Activated CD4-positive, alpha-beta T cell treated with anti-CD3 and anti-CD28 coated beads, Interleukin-10, Interleukin-2, amounts not matched to agents 100 ng/mL and 50 ng/mL, durations not matched to agents 16 hours and 8 hours (primary cell): ENCODE data around the gene TMEM26.
"Not testable (repeated sequence)": the region's sequence is repeated elsewhere in the genome, so short reads cannot be mapped to it uniquely, and the experiment has no call there.

Experiments used
- DNase-seq: peaks from one replicate; pipeline ENCODE4 v3.0.0-alpha.2; 2020

TMEM26 gene

DNA sequence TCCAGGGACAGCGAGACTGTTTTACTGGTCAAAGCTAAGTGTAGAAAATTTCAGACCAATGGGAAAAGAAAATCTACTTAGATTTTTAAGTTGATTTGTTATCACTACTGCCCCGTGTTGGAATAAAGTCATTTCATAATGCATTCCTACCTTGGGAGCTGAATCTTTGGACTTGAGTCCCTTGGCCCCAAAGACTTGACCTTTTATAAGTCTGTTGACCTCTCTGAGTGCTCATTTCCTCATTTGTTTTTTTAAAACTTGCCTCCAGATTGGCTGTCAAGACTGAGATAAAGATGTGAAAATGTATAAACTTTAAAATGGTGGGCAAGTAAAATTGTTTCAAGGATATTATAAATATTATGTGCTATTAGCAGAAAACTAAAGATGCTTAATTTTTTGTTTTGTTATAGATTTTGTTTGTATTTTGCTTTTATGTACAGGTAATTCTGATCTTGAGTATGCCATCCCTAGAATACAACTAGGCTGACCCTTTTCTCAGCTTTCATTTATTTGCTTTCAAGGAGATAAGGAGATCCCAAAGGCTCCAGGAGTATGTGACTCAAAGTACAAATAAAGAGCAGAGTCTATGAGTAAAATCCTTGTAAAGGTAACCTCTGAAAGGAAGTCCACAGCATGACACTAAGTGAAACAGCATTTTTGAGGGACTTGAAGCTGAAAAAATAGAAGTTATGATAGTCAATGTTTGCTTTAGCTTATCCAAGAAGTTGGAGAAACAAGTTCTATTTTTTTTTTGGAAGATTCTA is 54.6 kb downstream of the TMEM26 start:
- no peak for DNase-seq

DNA sequence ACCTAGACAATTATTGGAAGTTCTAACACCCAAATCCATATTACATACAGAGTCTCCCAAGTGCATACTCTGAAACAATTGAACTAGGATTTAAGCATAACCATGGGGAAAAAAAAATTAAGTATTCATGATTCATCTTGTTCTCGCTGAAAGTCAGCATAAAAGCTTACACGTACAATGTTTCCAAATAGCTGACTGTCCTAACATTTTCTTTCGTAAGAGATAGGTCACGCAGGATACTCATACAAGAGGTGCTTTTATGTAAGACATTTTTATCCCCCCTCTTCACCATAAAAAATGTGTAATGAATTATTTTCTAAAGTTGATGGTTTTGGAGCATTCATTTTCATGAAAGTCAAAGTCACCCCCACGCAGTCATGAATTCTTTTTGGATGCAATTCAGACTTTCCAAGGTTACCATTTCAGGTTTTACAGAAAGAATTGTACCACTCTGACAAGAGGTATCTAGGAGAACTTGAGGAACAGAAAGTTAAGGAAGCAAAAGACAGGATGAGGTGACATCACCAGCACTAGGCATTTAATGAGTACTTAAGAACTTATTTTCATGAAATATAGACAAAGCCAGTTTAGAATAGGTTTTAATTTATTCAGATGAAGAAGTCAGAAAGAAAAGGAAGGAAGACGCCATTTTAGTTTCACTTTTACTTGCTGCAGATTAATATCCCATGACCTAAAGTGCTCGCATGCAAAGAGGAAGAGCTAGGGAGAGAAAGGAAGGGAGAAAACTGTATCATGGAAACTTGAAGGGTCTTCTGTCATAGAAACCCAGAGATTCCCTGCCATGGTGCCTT is 55.8 kb downstream of the TMEM26 start:
- peak; percentile 18 for DNase-seq

DNA sequence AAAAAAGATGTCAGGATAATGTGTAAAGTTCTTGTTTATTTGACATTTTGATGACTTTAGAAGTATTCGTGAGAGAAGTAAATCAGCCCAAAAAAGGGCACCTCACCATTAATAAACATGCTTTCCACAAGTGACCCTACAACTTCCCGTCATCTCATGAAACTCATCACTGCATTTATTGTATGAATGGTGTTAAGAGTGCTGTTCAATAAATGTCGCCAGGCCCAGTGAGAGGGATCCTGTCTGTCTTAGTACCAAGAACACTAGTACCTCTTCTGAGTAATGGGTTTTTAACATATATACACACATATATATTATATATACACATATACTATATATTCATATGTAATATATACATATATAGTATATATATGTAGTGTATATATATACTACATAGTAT is 61.9 kb downstream of the TMEM26 start:
- peak; percentile 1 for DNase-seq

DNA sequence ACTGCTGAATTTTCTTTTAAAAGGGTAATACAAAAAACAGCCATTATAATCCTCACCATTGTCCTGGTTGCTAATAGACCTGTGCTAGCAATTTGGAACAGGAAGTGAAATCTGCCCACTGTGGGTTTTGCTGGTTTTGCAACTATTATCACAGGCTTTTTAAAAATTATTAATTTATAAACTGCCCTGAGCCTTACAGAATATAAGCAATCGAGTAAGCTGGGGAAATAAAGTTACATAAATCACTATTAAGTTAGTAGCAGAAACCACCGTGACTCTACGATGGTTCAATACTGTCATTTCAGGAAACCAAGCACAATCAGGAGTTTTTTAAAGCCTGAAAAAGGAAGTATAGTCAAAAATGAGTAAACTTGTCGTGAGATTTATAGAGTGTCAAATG is 62.3 kb downstream of the TMEM26 start:
- peak; percentile 36 for DNase-seq

DNA sequence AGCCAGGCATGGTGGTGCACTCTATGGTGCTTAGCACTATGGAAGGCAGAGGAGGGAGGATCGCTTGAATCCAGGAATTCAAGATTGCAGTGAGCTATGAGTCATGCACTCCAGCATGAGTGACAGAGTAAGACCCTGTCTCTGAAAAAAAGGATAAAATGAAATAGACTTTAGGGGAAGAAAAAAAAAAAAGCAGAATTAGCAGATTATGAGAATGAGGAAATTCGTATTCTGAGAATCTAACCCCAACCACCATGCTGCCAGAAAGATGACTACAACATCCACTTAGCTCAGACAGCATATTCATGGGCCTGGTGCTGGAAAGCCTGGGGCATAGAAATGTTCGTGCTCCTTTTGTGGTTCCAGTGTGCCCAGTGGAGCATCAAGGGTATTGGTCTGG is 63.3 kb downstream of the TMEM26 start:
- no peak for DNase-seq

DNA sequence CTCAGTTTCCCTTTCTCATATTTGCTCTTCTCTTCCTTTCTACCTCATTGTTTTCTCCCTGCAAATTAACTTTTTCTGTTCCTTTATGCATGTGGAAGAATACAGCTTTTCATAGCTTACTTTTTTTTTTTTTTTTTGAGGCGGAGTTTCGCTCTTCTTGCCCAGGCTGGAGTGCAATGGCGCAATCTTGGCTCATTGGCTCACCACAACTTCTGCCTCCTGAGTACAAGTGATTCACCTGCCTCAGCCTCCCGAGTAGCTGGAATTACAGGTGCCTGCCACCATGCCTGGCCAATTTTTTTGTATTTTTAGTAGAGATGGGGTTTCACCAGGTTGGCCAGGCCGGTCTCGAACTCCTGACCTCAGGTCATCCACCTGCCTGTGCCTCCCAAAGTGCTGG is 64.2 kb downstream of the TMEM26 start:
- not testable (repeated sequence) for DNase-seq

DNA sequence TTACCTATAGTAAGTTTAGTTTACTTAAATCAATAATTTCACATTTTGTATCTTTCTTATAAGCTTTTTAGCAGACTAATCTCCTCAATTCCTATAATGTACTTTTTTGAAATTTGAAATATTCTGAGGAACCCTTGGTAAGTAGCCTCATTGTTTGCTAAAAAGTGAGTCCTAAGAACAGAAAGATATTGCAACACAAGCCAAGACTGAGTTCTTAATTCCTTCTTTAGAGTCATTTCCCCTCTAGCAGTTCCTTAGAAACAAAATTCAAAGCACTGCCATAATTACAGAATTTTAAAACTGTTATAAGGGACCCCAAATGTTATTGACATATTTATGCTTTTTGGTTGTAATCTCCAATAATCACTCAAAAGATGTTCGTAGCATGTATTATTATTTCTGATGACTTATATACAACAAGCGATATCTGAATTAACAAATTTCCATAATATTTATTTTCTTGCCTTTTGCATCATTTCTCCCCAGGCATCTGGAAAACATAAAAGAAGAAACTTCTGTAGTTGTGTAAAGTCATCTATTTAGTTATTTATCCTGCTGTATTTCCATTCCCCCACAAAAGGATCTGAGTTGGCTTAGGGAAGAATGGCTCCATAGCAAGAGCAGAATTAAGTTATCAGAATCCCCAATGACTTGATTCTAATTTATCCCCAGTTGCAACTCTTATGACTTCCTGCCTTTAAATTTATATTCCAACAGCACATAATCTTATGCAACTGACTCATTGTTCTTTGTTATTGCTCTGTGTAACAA is 67.8 kb downstream of the TMEM26 start:
- no peak for DNase-seq

DNA sequence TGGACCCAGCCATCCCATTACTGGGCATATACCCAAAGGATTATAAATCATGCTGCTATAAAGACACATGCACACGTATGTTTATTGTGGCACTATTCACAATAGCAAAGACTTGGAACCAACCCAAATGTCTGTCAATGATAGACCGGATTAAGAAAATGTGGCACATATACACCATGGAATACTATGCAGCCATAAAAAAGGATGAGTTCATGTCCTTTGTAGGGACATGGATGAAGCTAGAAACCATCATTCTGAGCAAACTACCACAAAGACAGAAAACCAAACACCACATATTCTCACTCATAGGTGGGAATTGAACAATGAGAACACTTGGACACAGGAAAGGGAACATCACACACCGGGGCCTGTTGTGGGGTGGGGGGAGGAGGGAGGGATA is 72.0 kb downstream of the TMEM26 start:
- not testable (repeated sequence) for DNase-seq

DNA sequence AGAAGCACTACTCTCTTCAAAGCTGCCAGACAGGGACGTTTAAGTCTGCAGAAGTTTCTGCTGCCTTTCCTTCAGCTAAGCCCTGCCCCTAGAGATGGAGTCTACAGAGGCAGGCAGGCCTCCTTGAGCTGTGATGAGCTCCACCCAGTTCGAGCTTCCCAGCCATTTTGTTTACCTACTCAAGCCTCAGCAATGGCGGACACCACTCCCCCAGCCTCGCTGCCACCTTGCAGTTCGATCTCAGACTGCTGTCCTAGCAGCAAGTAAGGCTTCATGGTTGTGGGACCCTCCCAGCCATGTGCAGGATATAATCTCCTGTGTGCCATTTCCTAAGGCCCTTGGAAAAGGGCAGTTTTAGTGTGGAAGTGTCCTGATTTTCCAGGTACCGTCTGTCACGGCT is 74.3 kb downstream of the TMEM26 start:
- no peak for DNase-seq

DNA sequence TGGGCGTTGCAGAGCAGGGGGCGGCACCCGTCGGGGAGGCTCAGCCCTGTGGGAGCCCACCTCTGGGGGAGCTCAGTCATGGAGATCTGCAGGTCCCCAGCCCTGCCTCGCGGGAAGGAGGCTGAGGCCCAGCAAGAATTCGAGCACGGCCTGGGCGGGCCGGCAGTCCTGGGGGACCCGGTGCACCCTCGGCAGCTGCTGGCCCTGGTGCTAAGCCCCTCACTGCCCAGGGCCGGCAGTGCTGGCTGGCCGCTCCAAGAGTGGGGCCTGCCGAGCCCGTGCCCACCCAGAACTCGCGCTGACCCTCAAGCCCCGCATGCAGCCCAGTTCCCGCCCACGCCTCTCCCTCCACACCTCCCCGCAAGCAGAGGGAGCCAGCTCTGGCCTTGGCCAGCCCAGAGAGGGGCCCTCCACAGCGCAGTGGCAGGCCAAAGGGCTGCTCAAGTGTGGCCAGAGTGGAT is 76.2 kb downstream of the TMEM26 start:
- DNase-seq = no peak

DNA sequence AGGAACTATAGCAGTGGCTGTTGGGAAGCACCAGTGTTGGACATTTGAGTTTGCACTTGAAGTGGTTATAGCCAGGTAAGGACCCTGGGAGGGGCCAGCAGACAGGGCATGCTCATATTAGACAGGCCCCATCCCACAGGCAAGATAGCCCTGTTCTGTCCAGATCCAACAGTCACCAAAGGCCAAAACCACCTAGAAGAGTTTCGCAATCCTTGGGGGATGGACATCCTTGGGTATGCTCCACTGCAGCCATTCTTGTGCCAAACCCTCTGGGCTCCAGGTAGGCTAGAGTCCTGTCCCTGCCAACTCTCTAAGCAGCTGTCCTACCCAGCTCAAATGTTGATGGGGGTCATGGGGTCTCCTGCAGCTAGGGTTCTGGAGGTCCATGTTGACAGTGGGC is 76.8 kb downstream of the TMEM26 start:
- no peak for DNase-seq

DNA sequence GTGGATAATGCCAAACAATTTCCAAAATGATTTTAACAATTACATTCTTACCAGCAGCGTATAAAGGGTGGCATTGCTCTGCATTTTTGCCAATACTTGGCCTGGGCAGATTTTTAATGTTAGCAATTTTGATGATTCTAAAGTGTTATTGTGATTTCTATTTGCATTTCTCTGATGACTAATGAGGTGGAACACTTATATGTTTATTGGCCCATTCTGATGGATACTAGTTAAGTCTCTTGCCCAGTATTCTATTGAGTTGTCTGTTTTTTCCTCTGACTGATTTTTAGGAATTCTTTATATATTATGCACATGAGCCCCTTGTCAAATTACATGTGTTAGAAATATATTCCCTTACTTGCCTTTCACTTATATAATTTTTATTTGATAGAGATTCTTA is 86.8 kb downstream of the TMEM26 start:
- no peak for DNase-seq

DNA sequence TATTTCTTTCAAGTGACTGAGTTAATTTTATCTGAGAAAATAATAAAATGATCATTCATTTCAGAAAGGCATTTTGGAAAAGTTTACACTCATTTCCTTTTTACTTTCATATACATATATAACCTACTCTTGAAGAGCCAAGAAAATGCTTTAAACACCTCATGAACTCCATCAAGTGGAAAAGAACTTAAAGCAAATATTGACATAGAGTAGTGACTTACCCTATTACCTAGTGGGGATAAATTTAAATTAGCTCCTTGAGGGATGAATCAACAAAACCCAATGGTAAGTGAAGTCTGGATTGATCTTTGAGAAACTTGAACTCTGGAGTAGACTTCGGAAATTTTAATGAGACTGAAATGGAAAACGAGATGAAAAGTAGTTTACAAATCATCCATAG is 88.6 kb downstream of the TMEM26 start:
- no peak for DNase-seq

DNA sequence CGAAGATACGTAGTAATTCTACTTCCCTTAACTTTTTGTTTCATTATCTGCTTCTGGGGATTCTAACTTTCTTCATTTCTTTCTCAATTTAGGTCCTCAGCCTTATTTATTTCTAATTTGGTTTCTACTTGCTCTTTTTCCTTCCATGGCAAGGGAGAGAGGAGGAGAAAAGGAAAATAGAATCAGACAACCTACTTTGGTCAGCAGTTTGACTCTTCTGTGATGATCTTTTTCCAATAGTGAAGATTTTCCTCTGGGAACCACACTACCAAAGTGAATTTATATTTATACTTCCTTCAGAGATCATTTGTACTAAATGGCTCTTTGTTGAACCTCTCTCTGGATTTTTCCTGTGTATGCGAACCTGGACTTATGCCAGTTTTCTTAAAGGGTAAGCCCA is 90.2 kb downstream of the TMEM26 start:
- no peak for DNase-seq

DNA sequence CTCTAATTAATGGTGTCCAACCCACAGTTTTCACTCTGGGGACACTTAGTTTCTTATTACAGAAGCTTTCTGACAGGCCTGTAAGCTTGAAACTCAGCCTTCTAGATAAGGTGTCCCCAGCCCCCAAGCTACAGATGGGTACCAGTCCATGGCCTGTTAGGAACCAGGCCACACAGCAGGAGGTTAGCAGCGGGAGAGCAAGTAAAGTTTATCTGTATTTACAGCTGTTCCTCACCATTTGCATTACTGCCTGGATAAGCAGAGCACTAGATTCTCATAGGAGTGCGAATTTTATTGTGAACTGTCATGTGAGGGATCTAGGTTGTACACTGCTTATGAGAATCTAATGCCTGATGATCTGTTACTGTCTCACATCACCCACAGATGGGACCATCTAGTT is 93.7 kb downstream of the TMEM26 start:
- DNase-seq = no peak

DNA sequence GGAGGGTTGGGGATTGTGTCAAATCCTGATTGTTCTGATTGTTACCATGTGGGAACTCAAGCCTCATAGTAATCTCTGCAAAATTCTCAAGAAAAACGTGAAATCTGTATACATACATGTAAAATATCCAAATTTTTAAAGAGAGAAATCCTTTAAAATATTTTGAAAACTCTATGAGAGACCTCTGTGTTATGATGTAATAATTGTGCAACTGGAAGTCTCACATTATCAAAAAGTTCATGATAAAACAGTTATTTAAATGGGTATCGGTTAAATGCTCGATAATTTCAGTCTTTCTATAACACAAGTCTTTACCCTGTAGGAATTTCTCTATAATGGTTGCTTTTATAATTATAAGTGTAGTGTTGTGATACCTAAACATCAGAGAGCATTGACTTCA is 95.5 kb downstream of the TMEM26 start:
- DNase-seq = no peak
